Liver (tissue), 3 donors: ENCODE results near the gene NEK6.
A peak's percentile ranks its signal among the peaks of the same experiment; 100 is the strongest.

Source experiments
- ATF3 ChIP-seq: IDR thresholded peaks from 2 replicates; pipeline ENCODE4 v1.6.1; 2016; ENCODE audit warnings: antibody characterized with exemption
- EGR1 ChIP-seq, 2 donors: IDR thresholded peaks; 2 replicates each; pipeline ENCODE4 v1.6.1; 2016 to 2018; ENCODE audit warnings: antibody characterized with exemption in 2 of 2, low read depth in 2 of 2
- GABPA ChIP-seq, 2 donors: IDR thresholded peaks in 1 of 2; conservative IDR thresholded peaks in 1 of 2; 2 replicates each; pipeline ENCODE4 v1.6.1; 2016; ENCODE audit warnings: antibody characterized with exemption in 2 of 2, mild to moderate bottlenecking in 1 of 2, moderate library complexity in 1 of 2
- HNF4A ChIP-seq, 2 donors: conservative IDR thresholded peaks; 2 replicates each; pipeline ENCODE4 v1.6.1; 2016; ENCODE audit warnings: antibody characterized with exemption in 2 of 2, mild to moderate bottlenecking in 2 of 2
- JUND ChIP-seq, 2 donors: IDR thresholded peaks; 2 replicates each; pipeline ENCODE4 v1.6.1; 2016; ENCODE audit warnings: antibody characterized with exemption in 2 of 2
- RAD21 ChIP-seq, 2 donors: IDR thresholded peaks; 2 replicates each; pipeline ENCODE4 v1.6.1; 2016; ENCODE audit warnings: antibody characterized with exemption in 2 of 2, mild to moderate bottlenecking in 2 of 2
- REST ChIP-seq: IDR thresholded peaks from 2 replicates; pipeline ENCODE4 v1.6.1; 2016; ENCODE audit warnings: antibody characterized with exemption, mild to moderate bottlenecking
- TAF1 ChIP-seq: conservative IDR thresholded peaks from 2 replicates; pipeline ENCODE4 v1.6.1; 2016; ENCODE audit warnings: antibody characterized with exemption, mild to moderate bottlenecking
- YY1 ChIP-seq: IDR thresholded peaks from 2 replicates; pipeline ENCODE4 v1.6.1; 2016; ENCODE audit warnings: antibody characterized with exemption, mild to moderate bottlenecking
- TF ChIP-seq, protein P1 (sequence below): fragments of 150-350 bp; IDR thresholded peaks from 2 replicates; pipeline ENCODE4 v1.5.1; 2017; ENCODE audit warnings: improper control_type of control experiment, low read depth, low read length; ENCODE audit not compliant: missing input control
- TF ChIP-seq, protein P2 (sequence below): IDR thresholded peaks from 2 replicates; pipeline ENCODE4 v1.6.1; 2016; ENCODE audit warnings: antibody characterized with exemption
- donor health status: healthy.
- donor health status: healthy.

DNA sequence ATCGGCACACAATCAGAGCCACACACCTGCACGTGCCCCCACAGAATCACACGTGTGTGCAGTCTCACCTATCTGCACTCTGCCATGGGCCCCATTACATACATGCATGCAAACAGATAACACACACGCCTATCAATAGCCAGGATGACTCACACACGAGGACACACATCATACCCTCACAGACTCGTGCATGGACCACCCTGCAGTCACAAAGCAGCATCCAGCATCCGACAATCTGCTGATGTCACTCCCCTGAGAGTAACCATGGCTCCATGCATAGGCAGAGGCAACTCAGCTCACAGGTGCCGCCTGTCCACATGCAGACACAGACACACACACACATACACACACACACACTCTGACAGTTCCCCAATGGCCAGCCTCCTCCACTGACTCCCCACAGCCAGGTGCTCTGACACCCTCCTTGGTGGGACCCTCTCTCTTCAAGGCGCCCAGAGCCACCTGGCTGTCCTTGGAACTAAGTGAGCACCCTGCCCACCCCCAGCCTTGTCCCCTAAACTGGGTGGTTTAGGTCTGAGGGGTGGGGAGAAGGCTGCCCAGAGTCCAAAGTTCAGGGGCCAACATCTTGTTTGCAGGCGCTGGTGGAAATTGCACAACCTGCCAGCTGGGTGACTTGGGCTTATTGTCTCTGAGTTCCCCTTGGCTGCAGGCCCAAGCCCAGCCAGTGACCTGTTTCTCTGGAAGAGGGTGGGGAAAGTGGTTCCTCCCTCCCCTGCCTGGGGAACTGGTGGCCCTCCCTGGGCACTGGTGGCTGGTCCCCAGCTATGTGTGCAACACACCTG is 34.6 kb upstream of the NEK6 start:
- TF ChIP-seq, protein P1, sequence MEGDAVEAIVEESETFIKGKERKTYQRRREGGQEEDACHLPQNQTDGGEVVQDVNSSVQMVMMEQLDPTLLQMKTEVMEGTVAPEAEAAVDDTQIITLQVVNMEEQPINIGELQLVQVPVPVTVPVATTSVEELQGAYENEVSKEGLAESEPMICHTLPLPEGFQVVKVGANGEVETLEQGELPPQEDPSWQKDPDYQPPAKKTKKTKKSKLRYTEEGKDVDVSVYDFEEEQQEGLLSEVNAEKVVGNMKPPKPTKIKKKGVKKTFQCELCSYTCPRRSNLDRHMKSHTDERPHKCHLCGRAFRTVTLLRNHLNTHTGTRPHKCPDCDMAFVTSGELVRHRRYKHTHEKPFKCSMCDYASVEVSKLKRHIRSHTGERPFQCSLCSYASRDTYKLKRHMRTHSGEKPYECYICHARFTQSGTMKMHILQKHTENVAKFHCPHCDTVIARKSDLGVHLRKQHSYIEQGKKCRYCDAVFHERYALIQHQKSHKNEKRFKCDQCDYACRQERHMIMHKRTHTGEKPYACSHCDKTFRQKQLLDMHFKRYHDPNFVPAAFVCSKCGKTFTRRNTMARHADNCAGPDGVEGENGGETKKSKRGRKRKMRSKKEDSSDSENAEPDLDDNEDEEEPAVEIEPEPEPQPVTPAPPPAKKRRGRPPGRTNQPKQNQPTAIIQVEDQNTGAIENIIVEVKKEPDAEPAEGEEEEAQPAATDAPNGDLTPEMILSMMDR = no peak
- TF ChIP-seq RAD21 (IDR thresholded peaks at IDR 0.05) (peak; percentile 44 to 72), EGR1 (IDR thresholded peaks at IDR 0.05; ENCODE audit: low read depth in 2 of 2) (peak; percentile 85 to 98), TAF1 (no peak), REST (peak; percentile 79), ATF3 (peak; percentile 47), HNF4A (conservative IDR thresholded peaks at IDR 0.05) (peak; percentile 99), GABPA (IDR thresholded peaks at IDR 0.05 in 1 of 2, conservative IDR thresholded peaks at IDR 0.05 in 1 of 2) (no peak), JUND (IDR thresholded peaks at IDR 0.05) (peak; percentile 90), YY1 (peak; percentile 88)
- TF ChIP-seq, protein P2, sequence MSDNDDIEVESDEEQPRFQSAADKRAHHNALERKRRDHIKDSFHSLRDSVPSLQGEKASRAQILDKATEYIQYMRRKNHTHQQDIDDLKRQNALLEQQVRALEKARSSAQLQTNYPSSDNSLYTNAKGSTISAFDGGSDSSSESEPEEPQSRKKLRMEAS = peak; percentile 100
